B cell (primary cell): ENCODE results near the gene QKI. TPM values are rescaled to one million over a fixed set of nuclear protein-coding genes. Genes with fewer than 3 reads are reported as not detected.

ENCODE experiments used
- ATAC-seq: fragments of 200-7000 bp; cut with Tn5 transposase; one replicate; pipeline ENCODE4 v1.10.0; 2021; ENCODE audit warnings: low read depth, mild to moderate bottlenecking, moderate number of reproducible peaks, moderate library complexity
- CTCF ChIA-PET: fragments of 350-600 bp; sonication (Branson Sonifier 250); formaldehyde crosslinking; loops from one replicate; lab custom pipeline; 2021; ENCODE audit warnings: antibody characterized with exemption, inconsistent platforms; lab: Charles Lee
- POLR2A ChIA-PET: fragments of 350-600 bp; sonication (Branson Sonifier 250); formaldehyde crosslinking; loops from one replicate; lab custom pipeline; 2021; ENCODE audit warnings: antibody characterized with exemption; lab: Charles Lee
- DNase-seq: peaks from one replicate; pipeline ENCODE4 v3.0.0; 2013
- H2AFZ ChIP-seq: 2 replicates; pipeline ENCODE4 v1.6.1; 2012; ENCODE audit warnings: mild to moderate bottlenecking, low read depth, low read length; ENCODE audit not compliant: insufficient read depth, poor library complexity, severe bottlenecking
- H3K27ac ChIP-seq, 2 donors: 1 replicate in 1 of 2; 2 replicates in 1 of 2; pipeline ENCODE4 v1.5.1; 2012 to 2013; ENCODE audit warnings: low read length in 2 of 2, mild to moderate bottlenecking in 2 of 2, moderate library complexity in 1 of 2
- H3K27me3 ChIP-seq, 4 experiments: fragments of 200-600 bp in 1 of 4; sonication (generic) in 1 of 4; replicated peaks in 1 of 4; 1 replicate in 2 of 4; 2 replicates in 2 of 4; pipeline versions ENCODE4 v1.6.1 to v1.7.0; 2013 to 2016; ENCODE audit warnings: low read length in 3 of 4, mild to moderate bottlenecking in 2 of 4, mixed read lengths in 1 of 4, moderate library complexity in 1 of 4; ENCODE audit not compliant: insufficient read depth in 4 of 4, control insufficient read depth in 3 of 4; ENCODE audit errors: control extremely low read depth in 1 of 4
- H3K36me3 ChIP-seq, 2 experiments: replicated peaks in 1 of 2; 1 replicate in 1 of 2; 2 replicates in 1 of 2; pipeline versions ENCODE4 v1.6.1 to v1.7.1; 2013; ENCODE audit warnings: low read length in 1 of 2; ENCODE audit not compliant: insufficient read depth in 2 of 2, control insufficient read depth in 1 of 2; ENCODE audit errors: control extremely low read depth in 1 of 2, extremely low read depth in 1 of 2
- H3K4me1 ChIP-seq, 2 donors: fragments of 200-600 bp in 1 of 2; sonication (generic) in 1 of 2; 1 replicate in 1 of 2; 2 replicates in 1 of 2; pipeline versions ENCODE4 v1.5.1 to v1.6.1; 2013 to 2017; ENCODE audit warnings: low read length in 2 of 2; ENCODE audit not compliant: control insufficient read depth in 2 of 2, insufficient read depth in 2 of 2
- H3K4me2 ChIP-seq: replicated peaks from 2 replicates; pipeline ENCODE3; 2012; ENCODE audit warnings: mild to moderate bottlenecking, low read depth, low read length; ENCODE audit not compliant: poor library complexity, severe bottlenecking
- H3K4me3 ChIP-seq, 5 experiments: fragments of 200-600 bp in 1 of 5; sonication (generic) in 1 of 5; 1 replicate in 3 of 5; 2 replicates in 2 of 5; pipeline versions ENCODE4 v1.5.1 to v1.7.0; 2011 to 2016; ENCODE audit warnings: low read length in 4 of 5, mild to moderate bottlenecking in 4 of 5, low read depth in 2 of 5, control low read depth in 1 of 5, moderate library complexity in 1 of 5; ENCODE audit not compliant: insufficient read depth in 1 of 5; ENCODE audit errors: control extremely low read depth in 1 of 5, extremely low read depth in 1 of 5
- H3K79me2 ChIP-seq: fragments of 200-600 bp; sonication (generic); one replicate; pipeline ENCODE4 v1.6.0; 2016; ENCODE audit warnings: low read length; ENCODE audit not compliant: control insufficient read depth, insufficient read depth
- H3K9ac ChIP-seq: fragments of 200-600 bp; sonication (generic); 2 replicates; pipeline ENCODE4 v1.6.1; 2017; ENCODE audit warnings: mild to moderate bottlenecking, low read length, moderate library complexity
- H3K9me3 ChIP-seq, 3 donors: one replicate each; pipeline versions ENCODE4 v1.6.1 to v1.7.1; 2013; ENCODE audit warnings: low read length in 2 of 3; ENCODE audit not compliant: control insufficient read depth in 2 of 3, insufficient read depth in 1 of 3; ENCODE audit errors: control extremely low read depth in 1 of 3
- H4K20me1 ChIP-seq: 2 replicates; pipeline ENCODE4 v1.6.0; 2012; ENCODE audit warnings: mild to moderate bottlenecking, low read length; ENCODE audit not compliant: insufficient read depth, control insufficient read depth, poor library complexity, severe bottlenecking
- H3K27ac Mint-ChIP-seq: one replicate; pipeline ENCODE4 v1.8.0; 2021; ENCODE audit warnings: mixed read lengths
- H3K27me3 Mint-ChIP-seq: one replicate; pipeline ENCODE4 v1.8.0; 2021; ENCODE audit warnings: mixed read lengths
- H3K4me1 Mint-ChIP-seq: one replicate; pipeline ENCODE4 v1.8.0; 2021; ENCODE audit warnings: mixed read lengths
- H3K4me3 Mint-ChIP-seq: one replicate; pipeline ENCODE4 v1.8.0; 2021; ENCODE audit warnings: mixed read lengths
- H3K9me3 Mint-ChIP-seq: one replicate; pipeline ENCODE4 v1.8.0; 2022; ENCODE audit warnings: mixed read lengths; ENCODE audit not compliant: insufficient read depth
- EZH2 ChIP-seq: IDR thresholded peaks from 2 replicates; pipeline ENCODE4 v1.6.1; 2012; ENCODE audit warnings: borderline replicate concordance, low read depth, mild to moderate bottlenecking, moderate library complexity, low read length; ENCODE audit not compliant: insufficient read depth, poor library complexity, severe bottlenecking
- WGBS: methylation state at CpG from one replicate; pipeline ENCODE4 v1.1.5; 2013; ENCODE audit warnings: missing lambda C conversion rate; ENCODE audit not compliant: insufficient coverage; 5-methylcytosine and 5-hydroxymethylcytosine counted together
- intact Hi-C: fragments of 100-400 bp; cut with micrococcal nuclease; formaldehyde crosslinking; loops from one replicate; pipeline ENCODE4 v1.10.0; 2022
- polyA plus RNA-seq: library from polyadenylated mRNA; depleted of rRNA; stranded (reverse); fragments of >200 nt; gene quantifications from 2 replicates; pipeline ENCODE4 v1.2.3, GENCODE V29; 2012
- total RNA-seq, 2 donors: library from RNA; stranded (reverse); fragments of 120-200 nt in 1 of 2; gene quantifications; 1 replicate in 1 of 2; 2 replicates in 1 of 2; pipeline versions ENCODE4 v1.2.3 to v1.2.4, GENCODE V29; 2013 to 2022
- TF ChIP-seq, protein P1 (sequence below): fragments of 200-600 bp; IDR thresholded peaks from one replicate; pipeline ENCODE4 v1.8.0; 2022; ENCODE audit warnings: antibody characterized with exemption, mild to moderate bottlenecking

The QKI gene
- total and polyA plus RNA-seq, 2 donors (not counting 1 experiment from before 2014, with no cell fraction given): 38.8 to 79.5 TPM

DNA sequence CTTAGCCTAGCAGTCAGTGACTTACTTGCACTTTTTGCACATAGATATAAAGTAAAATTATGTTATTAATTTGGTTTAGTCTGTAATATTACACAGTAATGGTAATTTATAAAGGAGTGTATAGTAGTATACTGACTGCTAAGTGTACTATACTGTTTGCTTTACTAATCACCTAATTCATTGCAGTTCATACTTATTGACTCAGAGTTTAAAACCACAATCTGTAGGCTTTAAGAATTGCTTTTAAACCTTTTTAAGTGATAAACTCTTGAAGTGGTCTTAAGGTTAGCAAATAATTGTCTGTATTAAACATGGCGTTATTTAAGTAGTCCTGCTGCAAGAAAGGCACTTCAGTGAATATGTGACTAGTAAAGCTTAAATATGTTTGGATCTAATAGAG lies 151.5 kb downstream of the QKI start:
- ChIA-PET CTCF (no interaction called here), POLR2A (no interaction called here)
- H2AFZ ChIP-seq: no peak overlapping the region
- ATAC-seq (no peak), DNase-seq (no peak)
- H3K36me3 ChIP-seq: peaks cover 2 to 51% of the 10 kb centered on the region in 2 experiments
- no peaks in the 10 kb centered on the region for H3K27me3 ChIP-seq
- intact Hi-C loops: no loop called here
- H3K4me1 ChIP-seq: no peaks in the 10 kb centered on the region
- Mint-ChIP-seq H3K4me1 (no peaks in the 10 kb centered on the region), H3K4me3 (no peak overlapping the region), H3K9me3 (no peaks in the 10 kb centered on the region), H3K27ac (no peak overlapping the region), H3K27me3 (no peaks in the 10 kb centered on the region)
- H3K4me2 ChIP-seq: no peak overlapping the region
- H3K4me3 ChIP-seq: no peak overlapping the region
- H4K20me1 ChIP-seq: no peaks in the 10 kb centered on the region
- 100% methylated on average over 1 of the region's 1 CpG for WGBS
- TF ChIP-seq, protein P1, sequence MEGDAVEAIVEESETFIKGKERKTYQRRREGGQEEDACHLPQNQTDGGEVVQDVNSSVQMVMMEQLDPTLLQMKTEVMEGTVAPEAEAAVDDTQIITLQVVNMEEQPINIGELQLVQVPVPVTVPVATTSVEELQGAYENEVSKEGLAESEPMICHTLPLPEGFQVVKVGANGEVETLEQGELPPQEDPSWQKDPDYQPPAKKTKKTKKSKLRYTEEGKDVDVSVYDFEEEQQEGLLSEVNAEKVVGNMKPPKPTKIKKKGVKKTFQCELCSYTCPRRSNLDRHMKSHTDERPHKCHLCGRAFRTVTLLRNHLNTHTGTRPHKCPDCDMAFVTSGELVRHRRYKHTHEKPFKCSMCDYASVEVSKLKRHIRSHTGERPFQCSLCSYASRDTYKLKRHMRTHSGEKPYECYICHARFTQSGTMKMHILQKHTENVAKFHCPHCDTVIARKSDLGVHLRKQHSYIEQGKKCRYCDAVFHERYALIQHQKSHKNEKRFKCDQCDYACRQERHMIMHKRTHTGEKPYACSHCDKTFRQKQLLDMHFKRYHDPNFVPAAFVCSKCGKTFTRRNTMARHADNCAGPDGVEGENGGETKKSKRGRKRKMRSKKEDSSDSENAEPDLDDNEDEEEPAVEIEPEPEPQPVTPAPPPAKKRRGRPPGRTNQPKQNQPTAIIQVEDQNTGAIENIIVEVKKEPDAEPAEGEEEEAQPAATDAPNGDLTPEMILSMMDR: no peak
- TF ChIP-seq EZH2: no peak
- H3K9ac ChIP-seq: no peak overlapping the region
- no peaks in the 10 kb centered on the region for H3K79me2 ChIP-seq
- H3K27ac ChIP-seq: no peak overlapping the region
- no peaks in the 10 kb centered on the region for H3K9me3 ChIP-seq

- intact Hi-C loops: loop anchor here (2.0 kb wide), 1 partner anchor 389 kb away; no protein-coding TSS in a partner anchor
- no peak overlapping the region for H2AFZ ChIP-seq
- TF ChIP-seq, protein P1: no peak
- TF ChIP-seq EZH2: no peak
- Mint-ChIP-seq H3K4me1 (no peaks in the 10 kb centered on the region), H3K27me3 (no peaks in the 10 kb centered on the region), H3K27ac (no peak overlapping the region), H3K4me3 (no peak overlapping the region), H3K9me3 (no peaks in the 10 kb centered on the region)
- DNase-seq: no peak
- H3K4me1 ChIP-seq: no peaks in the 10 kb centered on the region
- H3K36me3 ChIP-seq: peaks cover 2 to 44% of the 10 kb centered on the region in 2 experiments
- no peaks in the 10 kb centered on the region for H3K79me2 ChIP-seq
- no peak overlapping the region for H3K9ac ChIP-seq
- H4K20me1 ChIP-seq: no peaks in the 10 kb centered on the region
- no peak for ATAC-seq
- no CpG with 5 or more reads among the region's 4 CpGs for WGBS
- ChIA-PET POLR2A (no interaction called here), CTCF (no interaction called here)
- H3K9me3 ChIP-seq: no peaks in the 10 kb centered on the region
- H3K27ac ChIP-seq: no peak overlapping the region
- no peak overlapping the region for H3K4me3 ChIP-seq
- no peak overlapping the region for H3K4me2 ChIP-seq
- H3K27me3 ChIP-seq: no peaks in the 10 kb centered on the region
Observed at GRCh38 chr6:163568275-163568674, 153.8 kb downstream of the QKI start.
